HG03045 (cell line): ENCODE measurements around the gene ERCC6L.
"Not testable (repeated sequence)": the region's sequence is repeated elsewhere in the genome, so short reads cannot be mapped to it uniquely, and the experiment has no call there.

Source experiments
- ATAC-seq: cut with Tn5 transposase; IDR thresholded peaks from one replicate; pipeline ENCODE4 v1.9.1; 2021; ENCODE audit warnings: mild to moderate bottlenecking, moderate library complexity; ENCODE audit not compliant: unreplicated experiment

The ERCC6L gene

GRCh38 chrX:72254816-72255215 lies 16.0 kb upstream of the ERCC6L start:
- no peak for ATAC-seq

GRCh38 chrX:72253686-72254085 lies 14.9 kb upstream of the ERCC6L start:
- no peak for ATAC-seq

- no peak for ATAC-seq
Observed at GRCh38 chrX:72247206-72247942, 8.5 kb upstream of the ERCC6L start.

- no peak for ATAC-seq
Observed at GRCh38 chrX:72245461-72246089, 6.7 kb upstream of the ERCC6L start.

GRCh38 chrX:72243472-72243871 lies 4.6 kb upstream of the ERCC6L start:
- ATAC-seq = no peak

GRCh38 chrX:72240976-72241375 lies 2.1 kb upstream of the ERCC6L start:
- no peak for ATAC-seq

GRCh38 chrX:72238183-72238582 lies 644 bp downstream of the ERCC6L start:
- ATAC-seq = no peak

GRCh38 chrX:72236841-72237240 lies 2.0 kb downstream of the ERCC6L start:
- ATAC-seq = no peak

GRCh38 chrX:72230290-72230689 lies 8.5 kb downstream of the ERCC6L start:
- ATAC-seq = no peak

GRCh38 chrX:72220375-72220774 lies 18.5 kb downstream of the ERCC6L start:
- ATAC-seq = not testable (repeated sequence)

- no peak for ATAC-seq
Observed at GRCh38 chrX:72216973-72217372, 21.9 kb downstream of the ERCC6L start.

- ATAC-seq = no peak
Observed at GRCh38 chrX:72208126-72208800, 30.6 kb downstream of the ERCC6L start.

- ATAC-seq = no peak
Observed at GRCh38 chrX:72207366-72207765, 31.5 kb downstream of the ERCC6L start.

GRCh38 chrX:72205706-72206105 lies 33.1 kb downstream of the ERCC6L start:
- no peak for ATAC-seq

GRCh38 chrX:72203421-72203820 lies 35.4 kb downstream of the ERCC6L start:
- no peak for ATAC-seq

GRCh38 chrX:72202792-72203401 lies 35.9 kb downstream of the ERCC6L start:
- ATAC-seq = no peak

- ATAC-seq = no peak
Observed at GRCh38 chrX:72201836-72202536, 36.8 kb downstream of the ERCC6L start.

GRCh38 chrX:72182924-72183323 lies 55.9 kb downstream of the ERCC6L start:
- ATAC-seq = no peak

- peak; percentile 98 for ATAC-seq
Observed at GRCh38 chrX:72181178-72182125, 57.4 kb downstream of the ERCC6L start, which contains the start of gene PIN4. Gene PIN4 (plus strand): TSS chrX:72181757. CDS start chrX:72181786, 29 bp downstream.

GRCh38 chrX:72180539-72180938 lies 58.3 kb downstream of the ERCC6L start:
- no peak for ATAC-seq
